Left ventricle myocardium inferior (tissue), 1 donor: ENCODE results near the gene OR10G8. TPM values are rescaled to one million over a fixed set of nuclear protein-coding genes. Genes with fewer than 3 reads are reported as not detected.

Source experiments
- DNase-seq: peaks from one replicate; pipeline ENCODE4 v3.0.0-alpha.2; 2020
- H3K27ac ChIP-seq: fragments of 200-600 bp; replicated peaks from 2 replicates; pipeline ENCODE4 v1.8.0; 2021
- H3K27me3 ChIP-seq: fragments of 200-600 bp; 2 replicates; pipeline ENCODE4 v1.8.0; 2021; ENCODE audit warnings: low read depth
- H3K36me3 ChIP-seq: fragments of 200-600 bp; 2 replicates; pipeline ENCODE4 v1.8.0; 2021
- H3K4me1 ChIP-seq: fragments of 200-600 bp; 2 replicates; pipeline ENCODE4 v1.8.0; 2021
- H3K4me3 ChIP-seq: fragments of 200-600 bp; 2 replicates; pipeline ENCODE4 v1.8.0; 2021; ENCODE audit warnings: mild to moderate bottlenecking, moderate library complexity
- H3K9me3 ChIP-seq: fragments of 200-600 bp; replicated peaks from 2 replicates; pipeline ENCODE4 v1.8.0; 2021
- intact Hi-C: fragments of 100-400 bp; cut with micrococcal nuclease; formaldehyde crosslinking; loops from one replicate; pipeline ENCODE4 v1.11.0; 2022
- total RNA-seq: library from RNA; stranded (reverse); fragmentation: NEBNext Ultra II Directional; extraction: Animal tissue kit (Norgen Biotek cat#: 25700); gene quantifications from one replicate; pipeline ENCODE4 v1.2.1, GENCODE V29; 2021
- TF ChIP-seq, protein P1 (sequence below): fragments of 200-600 bp; IDR thresholded peaks from 2 replicates; pipeline ENCODE4 v1.8.0; 2021; ENCODE audit warnings: antibody characterized with exemption, mild to moderate bottlenecking, borderline replicate concordance
- donor health status: DM: no; HTN: yes; CAD: no; lungs with severe emphysema.

OR10G8 gene
- total RNA-seq, 1 donor from 2014 or later: not detected

- no peak overlapping the region for H3K4me3 ChIP-seq
- TF ChIP-seq, protein P1, sequence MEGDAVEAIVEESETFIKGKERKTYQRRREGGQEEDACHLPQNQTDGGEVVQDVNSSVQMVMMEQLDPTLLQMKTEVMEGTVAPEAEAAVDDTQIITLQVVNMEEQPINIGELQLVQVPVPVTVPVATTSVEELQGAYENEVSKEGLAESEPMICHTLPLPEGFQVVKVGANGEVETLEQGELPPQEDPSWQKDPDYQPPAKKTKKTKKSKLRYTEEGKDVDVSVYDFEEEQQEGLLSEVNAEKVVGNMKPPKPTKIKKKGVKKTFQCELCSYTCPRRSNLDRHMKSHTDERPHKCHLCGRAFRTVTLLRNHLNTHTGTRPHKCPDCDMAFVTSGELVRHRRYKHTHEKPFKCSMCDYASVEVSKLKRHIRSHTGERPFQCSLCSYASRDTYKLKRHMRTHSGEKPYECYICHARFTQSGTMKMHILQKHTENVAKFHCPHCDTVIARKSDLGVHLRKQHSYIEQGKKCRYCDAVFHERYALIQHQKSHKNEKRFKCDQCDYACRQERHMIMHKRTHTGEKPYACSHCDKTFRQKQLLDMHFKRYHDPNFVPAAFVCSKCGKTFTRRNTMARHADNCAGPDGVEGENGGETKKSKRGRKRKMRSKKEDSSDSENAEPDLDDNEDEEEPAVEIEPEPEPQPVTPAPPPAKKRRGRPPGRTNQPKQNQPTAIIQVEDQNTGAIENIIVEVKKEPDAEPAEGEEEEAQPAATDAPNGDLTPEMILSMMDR: no peak
- H3K36me3 ChIP-seq: no peaks in the 10 kb centered on the region
- H3K27ac ChIP-seq: no peak overlapping the region
- no peaks in the 10 kb centered on the region for H3K4me1 ChIP-seq
- H3K27me3 ChIP-seq: no peaks in the 10 kb centered on the region
- no peak for DNase-seq
- intact Hi-C loops: no loop called here
- H3K9me3 ChIP-seq: no peaks in the 10 kb centered on the region
Measured at GRCh38 chr11:124036666-124037065, 10.1 kb downstream of the OR10G8 start.

- H3K4me1 ChIP-seq: no peaks in the 10 kb centered on the region
- intact Hi-C loops: no loop called here
- no peaks in the 10 kb centered on the region for H3K9me3 ChIP-seq
- no peak overlapping the region for H3K4me3 ChIP-seq
- no peak overlapping the region for H3K27ac ChIP-seq
- no peaks in the 10 kb centered on the region for H3K36me3 ChIP-seq
- TF ChIP-seq, protein P1: no peak
- DNase-seq: no peak
- H3K27me3 ChIP-seq: no peaks in the 10 kb centered on the region
Measured at GRCh38 chr11:124039557-124039956, 13.0 kb downstream of the OR10G8 start.

DNA sequence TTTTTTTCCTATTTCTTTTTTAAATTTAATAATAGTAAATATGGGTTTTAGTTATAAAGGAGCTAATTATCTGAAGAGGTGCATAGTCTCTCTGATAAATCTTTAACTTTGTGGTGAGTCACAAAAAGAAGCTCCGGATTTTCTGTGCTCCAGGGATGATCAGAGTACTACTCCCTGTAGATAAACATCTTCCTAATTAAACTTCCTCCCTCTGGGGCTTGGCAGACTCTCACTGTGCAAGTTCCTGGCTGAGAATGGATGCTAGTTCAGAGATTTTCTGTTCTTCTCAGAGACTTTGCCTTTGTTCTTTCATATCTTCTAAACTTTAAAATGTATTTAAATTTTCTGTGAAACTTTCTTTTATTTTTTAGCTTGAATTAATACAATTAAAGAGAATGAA is 14.7 kb downstream of the OR10G8 start, which contains the start of gene OR10G7:
OR10G7 (minus strand) TSS at position 72 of the 400 bp plus-strand sequence. CDS start 2,324 bp downstream, outside the sequence.
- no peaks in the 10 kb centered on the region for H3K4me1 ChIP-seq
- DNase-seq: no peak

GRCh38 chr11:124043420-124043819 is 16.8 kb downstream of the OR10G8 start:
- no peaks in the 10 kb centered on the region for H3K27me3 ChIP-seq
- TF ChIP-seq, protein P1: no peak
- no peaks in the 10 kb centered on the region for H3K36me3 ChIP-seq
- no peaks in the 10 kb centered on the region for H3K4me1 ChIP-seq
- no peaks in the 10 kb centered on the region for H3K9me3 ChIP-seq
- H3K4me3 ChIP-seq: no peak overlapping the region
- intact Hi-C loops: no loop called here
- H3K27ac ChIP-seq: no peak overlapping the region
- DNase-seq: no peak

More for the DNA sequence above, 14.7 kb downstream of the OR10G8 start, which contains the start of gene OR10G7:
- intact Hi-C loops: no loop called here
- H3K4me3 ChIP-seq: no peak within 1 kb of the TSS
- H3K27me3 ChIP-seq: no peaks in the 10 kb centered on the region
- H3K9me3 ChIP-seq: no peaks in the 10 kb centered on the region
- no peaks in the 10 kb centered on the region for H3K36me3 ChIP-seq
- TF ChIP-seq, protein P1: no peak
- no peak within 1 kb of the TSS for H3K27ac ChIP-seq

DNA sequence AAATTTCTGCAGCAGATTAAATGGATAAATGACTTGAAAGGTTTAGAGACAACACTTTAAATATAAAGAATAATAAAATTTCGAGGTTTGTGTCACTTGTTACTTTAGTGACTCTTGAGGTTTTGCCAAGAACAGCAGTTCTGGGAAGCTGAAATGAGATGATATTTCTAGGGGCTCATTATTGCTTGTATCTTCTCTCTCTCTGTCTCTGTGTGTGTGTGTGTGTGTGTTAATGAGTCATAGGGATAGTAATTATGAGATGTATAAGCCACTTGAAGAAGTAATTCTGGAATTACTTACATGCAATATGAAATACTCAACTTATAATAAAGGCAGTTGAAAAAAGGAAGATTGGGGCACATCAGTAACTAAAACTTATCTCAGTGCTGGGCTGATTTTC is 24.1 kb downstream of the OR10G8 start:
- Histone ChIP-seq H3K4me3 (no peak overlapping the region), H3K27ac (no peak overlapping the region), H3K36me3 (no peaks in the 10 kb centered on the region), H3K4me1 (no peaks in the 10 kb centered on the region), H3K9me3 (no peaks in the 10 kb centered on the region), H3K27me3 (no peaks in the 10 kb centered on the region)
- intact Hi-C loops: no loop called here
- TF ChIP-seq, protein P1: no peak
- no peak for DNase-seq

DNA sequence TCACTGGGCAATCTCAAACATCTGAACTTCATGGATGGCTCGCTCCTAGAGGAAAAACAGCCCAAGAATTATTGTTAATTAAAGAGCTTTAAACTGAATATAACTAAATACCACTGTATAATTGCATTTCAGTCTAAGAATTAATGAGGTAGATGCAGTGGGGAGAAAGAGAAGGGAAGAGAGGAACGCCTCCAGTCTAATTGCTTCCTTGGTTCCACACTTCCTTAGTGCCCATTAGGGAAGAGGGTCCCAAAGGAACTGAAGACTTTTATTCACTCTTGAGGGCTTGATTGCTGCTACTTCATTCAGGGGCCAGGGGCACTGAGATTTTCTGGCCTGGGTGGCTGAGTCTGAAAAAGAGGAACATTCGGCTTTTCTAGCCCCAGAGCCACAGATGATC is 26.4 kb downstream of the OR10G8 start:
- H3K4me1 ChIP-seq: no peaks in the 10 kb centered on the region
- intact Hi-C loops: no loop called here
- H3K4me3 ChIP-seq: no peak overlapping the region
- no peaks in the 10 kb centered on the region for H3K36me3 ChIP-seq
- H3K27ac ChIP-seq: no peak overlapping the region
- TF ChIP-seq, protein P1: no peak
- no peaks in the 10 kb centered on the region for H3K27me3 ChIP-seq
- H3K9me3 ChIP-seq: no peaks in the 10 kb centered on the region
- no peak for DNase-seq
